Heart left ventricle (tissue), 16 donors: ENCODE results near the gene TMEM150A. TPM values are rescaled to one million over a fixed set of nuclear protein-coding genes. Genes with fewer than 3 reads are reported as not detected.
A peak's percentile ranks its signal among the peaks of the same experiment; 100 is the strongest.

Experiments used
- ATAC-seq, 4 donors: fragments of 200-7000 bp; cut with Tn5 transposase; one replicate each; pipeline ENCODE4 v1.9.1; 2020 to 2022; ENCODE audit warnings: moderate library complexity in 4 of 4, mild to moderate bottlenecking in 3 of 4, moderate number of reproducible peaks in 1 of 4
- DNase-seq, 5 donors: peaks; one replicate each; pipeline ENCODE4 v3.0.0-alpha.2; 2020
- H3K27ac ChIP-seq, 12 donors: fragments of 200-600 bp; sonication (generic) in 4 of 12; one replicate each; pipeline versions ENCODE4 v1.5.0 to v1.8.0; 2016 to 2022; ENCODE audit warnings: mild to moderate bottlenecking in 2 of 12
- H3K27me3 ChIP-seq, 9 donors: fragments of 200-600 bp; sonication (generic) in 2 of 9; one replicate each; pipeline versions ENCODE4 v1.5.1 to v1.8.0; 2016 to 2022; ENCODE audit warnings: mild to moderate bottlenecking in 3 of 9
- H3K36me3 ChIP-seq, 9 donors: fragments of 200-600 bp; sonication (generic) in 2 of 9; one replicate each; pipeline versions ENCODE4 v1.5.0 to v1.8.0; 2018 to 2022; ENCODE audit warnings: mild to moderate bottlenecking in 2 of 9
- H3K4me1 ChIP-seq, 12 donors: fragments of 200-600 bp; sonication (generic) in 4 of 12; one replicate each; pipeline versions ENCODE4 v1.5.0 to v1.8.0; 2016 to 2022; ENCODE audit warnings: mild to moderate bottlenecking in 3 of 12
- H3K4me3 ChIP-seq, 12 donors: fragments of 200-600 bp; sonication (generic) in 4 of 12; one replicate each; pipeline versions ENCODE4 v1.5.0 to v1.8.0; 2017 to 2022; ENCODE audit warnings: mild to moderate bottlenecking in 9 of 12, moderate library complexity in 4 of 12
- H3K9me3 ChIP-seq, 12 donors: fragments of 200-600 bp; sonication (generic) in 4 of 12; one replicate each; pipeline versions ENCODE4 v1.5.0 to v1.8.0; 2016 to 2022; ENCODE audit warnings: mild to moderate bottlenecking in 1 of 12
- POLR2A ChIP-seq, 2 donors: fragments of 450-650 bp; IDR thresholded peaks; one replicate each; pipeline ENCODE4 v1.6.1; 2017; ENCODE audit warnings: antibody characterized with exemption in 2 of 2, mild to moderate bottlenecking in 2 of 2, moderate library complexity in 2 of 2
- WGBS, 4 donors: extraction: QIAGEN DNeasy Blood & Tissue Kit in 2 of 4; methylation state at CpG; one replicate each; pipeline versions ENCODE4 v1.1.5 to v1.1.7; 2013 to 2018; 5-methylcytosine and 5-hydroxymethylcytosine counted together
- intact Hi-C, 10 donors: fragments of 100-400 bp; cut with DNase I; formaldehyde crosslinking; loops; one replicate each; pipeline versions ENCODE4 v1.11.1 to v1.14.2; 2022
- polyA plus RNA-seq, 2 donors: library from polyadenylated mRNA; stranded (reverse); fragments of 200-250 nt; gene quantifications; one replicate each; pipeline ENCODE4 v1.2.3, GENCODE V29; 2013
- total RNA-seq, 9 donors: library from RNA; depleted of rRNA in 2 of 9; stranded (reverse); fragments of >200 nt in 2 of 9; fragmentation: NEBNext Ultra II Directional in 3 of 9; extraction: Animal tissue kit (Norgen Biotek cat#: 25700) in 3 of 9; gene quantifications; one replicate each; pipeline versions ENCODE4 v1.1.0 to v1.2.4, GENCODE V29; 2016 to 2023
- TF ChIP-seq, protein P1 (sequence below), 12 donors: fragments of 200-600 bp; sonication (generic) in 4 of 12; IDR thresholded peaks; one replicate each; pipeline versions ENCODE4 v1.5.0 to v1.8.0; 2018 to 2022; ENCODE audit warnings: antibody characterized with exemption in 12 of 12, mild to moderate bottlenecking in 5 of 12
- donor health status: ischemic (EF 13 %, LVEDD 7.1; RV severe dilation, severe dysfunction).
- donor health status: healthy with polysubstance abuse.
- donor health status: DM: no; HTN: yes; CAD: no.
- donor health status: DM: no; HTN: no; CAD: no.
- donor health status: ischemic (EF 25% LVEDD 6.9; RV normal size, moderate dysfunction).
- donor health status: ischemic (EF 25% LVEDD 5.7; RV mildly dilated, moderate dysfunction).
- donor health status: healthy.
- donor health status: DM: yes; HTN: yes; CAD: no.
- donor health status: ischemic (EF 35%, LVEDD 5.7; RV mildly dilated, moderate dysfunction).
- donor health status: nonischemic (EF 11% LVEDD 7.7; RV severe dilation, severe dysfunction).
- donor health status: DM: yes; HTN: yes; CAD: no.
- donor health status: PGD.
- donor health status: ischemic (EF 29% LVEDD 5.4; RV normal size, mild dysfunction).
- donor health status: nonischemic (EF 23%, LVEDD 6.1; RV moderate dilation, normal function).

Gene TMEM150A
- total and polyA plus RNA-seq, 11 donors, result 6.4 to 20.8 (median 11.5) TPM

DNA sequence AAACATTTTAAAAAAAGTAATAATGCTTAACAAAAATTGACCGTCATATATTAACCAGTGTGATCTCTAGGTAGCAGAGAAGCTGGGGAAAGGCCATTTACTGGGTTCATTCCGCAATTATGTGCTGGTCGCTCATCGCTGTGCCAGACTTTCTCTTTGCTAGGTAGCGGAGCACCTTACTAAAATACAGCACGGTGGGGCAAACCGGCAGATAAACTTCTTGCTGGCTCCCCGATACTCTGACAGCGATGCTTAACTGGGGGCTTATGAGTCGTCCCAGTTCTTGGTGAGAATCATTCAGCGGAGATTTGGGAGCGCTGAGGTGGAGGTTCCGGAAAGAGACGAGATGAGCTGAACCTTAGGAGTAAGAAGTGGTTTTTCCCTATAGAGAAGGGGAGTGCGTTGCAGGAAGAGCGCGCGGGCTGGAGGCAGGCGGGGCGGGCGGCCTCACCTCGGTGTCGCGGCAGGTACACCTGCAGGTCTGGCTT lies 8.8 kb upstream of the TMEM150A start:
- H3K9me3 ChIP-seq, result no peaks in the 10 kb centered on the region
- H3K27ac ChIP-seq, result peak overlapping the region; percentile 78 to 95 (median 88)
- TF ChIP-seq, protein P1, sequence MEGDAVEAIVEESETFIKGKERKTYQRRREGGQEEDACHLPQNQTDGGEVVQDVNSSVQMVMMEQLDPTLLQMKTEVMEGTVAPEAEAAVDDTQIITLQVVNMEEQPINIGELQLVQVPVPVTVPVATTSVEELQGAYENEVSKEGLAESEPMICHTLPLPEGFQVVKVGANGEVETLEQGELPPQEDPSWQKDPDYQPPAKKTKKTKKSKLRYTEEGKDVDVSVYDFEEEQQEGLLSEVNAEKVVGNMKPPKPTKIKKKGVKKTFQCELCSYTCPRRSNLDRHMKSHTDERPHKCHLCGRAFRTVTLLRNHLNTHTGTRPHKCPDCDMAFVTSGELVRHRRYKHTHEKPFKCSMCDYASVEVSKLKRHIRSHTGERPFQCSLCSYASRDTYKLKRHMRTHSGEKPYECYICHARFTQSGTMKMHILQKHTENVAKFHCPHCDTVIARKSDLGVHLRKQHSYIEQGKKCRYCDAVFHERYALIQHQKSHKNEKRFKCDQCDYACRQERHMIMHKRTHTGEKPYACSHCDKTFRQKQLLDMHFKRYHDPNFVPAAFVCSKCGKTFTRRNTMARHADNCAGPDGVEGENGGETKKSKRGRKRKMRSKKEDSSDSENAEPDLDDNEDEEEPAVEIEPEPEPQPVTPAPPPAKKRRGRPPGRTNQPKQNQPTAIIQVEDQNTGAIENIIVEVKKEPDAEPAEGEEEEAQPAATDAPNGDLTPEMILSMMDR (IDR thresholded peaks at IDR 0.05), result no peak
- no peak for TF ChIP-seq POLR2A (IDR thresholded peaks at IDR 0.05)
- H3K4me3 ChIP-seq, result peak overlapping the region; percentile 79 to 99 (median 94)
- intact Hi-C loops, result loop anchor here in 2 of 10 donors (5.0 kb wide), 1 partner anchor 49 kb away; the partner anchor contains the start of gene GGCX (in 2 of the 2)
- 7 to 11% (median 8%) methylated on average over 24 of the region's 24 CpGs for WGBS, 4 donors
- peak in 1 of 5 donors; percentile 14 for DNase-seq
- no peaks in the 10 kb centered on the region for H3K27me3 ChIP-seq
- H3K36me3 ChIP-seq, result peaks cover 0 to 35% (median 15%) of the 10 kb centered on the region in 9 donors
- ATAC-seq, result no peak
- H3K4me1 ChIP-seq, result peaks cover 2 to 60% (median 31%) of the 10 kb centered on the region in 12 donors

DNA sequence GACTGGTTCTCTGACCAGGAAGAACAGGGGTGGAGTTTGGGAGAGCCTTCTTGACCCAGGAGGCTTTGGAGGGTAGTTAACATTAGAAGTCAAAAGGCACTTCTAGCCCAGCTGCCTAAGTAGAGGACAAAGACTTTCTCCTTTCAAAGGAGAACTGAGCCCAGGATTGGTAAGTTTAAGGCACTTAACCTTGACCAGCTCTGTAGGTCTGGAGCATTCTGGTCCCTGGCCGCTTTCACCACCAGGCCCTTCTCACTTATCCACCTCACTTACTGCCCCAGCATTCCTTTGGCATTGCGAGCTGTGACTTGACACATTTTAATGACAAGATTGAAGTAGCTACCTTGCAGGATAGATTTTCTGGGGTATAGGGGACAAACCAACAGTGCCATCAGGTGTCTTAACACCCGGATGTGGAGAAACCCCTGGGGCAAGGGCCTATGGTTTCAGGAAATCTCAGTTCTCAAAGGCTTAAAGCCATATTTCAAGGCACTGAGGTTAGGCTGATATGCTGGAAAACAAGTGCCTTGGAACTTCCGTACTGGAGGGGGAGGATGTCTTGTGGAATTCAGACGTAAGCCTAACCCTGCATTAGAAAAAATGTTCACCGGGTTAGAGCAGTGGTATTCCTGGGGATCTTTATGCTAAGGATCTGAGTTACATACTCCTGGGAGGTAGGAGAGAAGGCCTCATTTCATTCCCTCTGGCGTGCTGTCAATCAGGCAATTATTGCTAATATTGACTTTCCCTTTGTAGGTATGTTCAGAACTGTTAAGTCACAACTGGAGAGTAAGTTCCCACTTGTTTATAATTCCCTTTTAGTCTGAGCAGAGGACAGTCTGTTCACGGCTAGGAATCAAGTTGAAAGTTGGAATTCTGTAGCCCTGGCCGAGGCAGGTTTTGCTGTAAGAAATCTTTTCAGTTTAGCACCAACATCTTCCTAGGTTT lies 5.0 kb upstream of the TMEM150A start:
- WGBS, 4 donors, result 53 to 60% (median 58%) methylated on average over 9 of the region's 9 CpGs
- H3K36me3 ChIP-seq, result peaks cover 0 to 35% (median 15%) of the 10 kb centered on the region in 9 donors
- DNase-seq, result peak in 1 of 5 donors; percentile 32
- no peaks in the 10 kb centered on the region for H3K27me3 ChIP-seq
- H3K4me1 ChIP-seq, result peaks cover 2 to 85% (median 57%) of the 10 kb centered on the region in 12 donors
- peak overlapping the region; percentile 34 to 90 (median 75) for H3K27ac ChIP-seq
- intact Hi-C loops, result loop anchor here in 1 of 10 donors (5.0 kb wide), 1 partner anchor 185 kb away; no protein-coding TSS in a partner anchor
- no peak for ATAC-seq
- TF ChIP-seq, protein P1 (IDR thresholded peaks at IDR 0.05), result no peak
- no peak for TF ChIP-seq POLR2A (IDR thresholded peaks at IDR 0.05)
- H3K4me3 ChIP-seq, result no peak overlapping the region
- H3K9me3 ChIP-seq, result no peaks in the 10 kb centered on the region

DNA sequence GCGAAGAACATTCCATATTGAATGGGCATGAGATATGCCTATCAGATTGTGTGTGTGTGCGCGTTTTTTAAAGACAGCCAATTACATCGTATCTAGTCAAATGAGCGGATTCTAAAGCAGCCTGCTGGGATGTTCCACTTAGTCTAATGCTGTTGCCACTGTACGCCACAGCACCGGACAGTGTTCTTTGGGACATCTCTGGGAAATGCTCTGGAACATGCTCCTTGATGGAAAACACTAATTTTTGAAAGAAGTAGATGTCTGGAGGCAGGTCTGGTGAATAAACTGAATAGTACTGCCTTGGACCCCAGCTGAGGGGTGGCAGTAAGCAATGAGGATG lies 3.6 kb upstream of the TMEM150A start:
- 76 to 85% (median 79%) methylated on average over 7 of the region's 7 CpGs for WGBS, 4 donors
- Histone ChIP-seq H3K9me3 (no peaks in the 10 kb centered on the region), H3K4me3 (no peak overlapping the region), H3K27ac (peak overlapping the region in 10 of 12 donors; percentile 15 to 90 (median 80)), H3K27me3 (no peaks in the 10 kb centered on the region), H3K4me1 (peaks cover 2 to 86% (median 61%) of the 10 kb centered on the region in 12 donors), H3K36me3 (peaks cover 0 to 35% (median 16%) of the 10 kb centered on the region in 9 donors)
- intact Hi-C loops, result loop anchor here in 1 of 10 donors (5.0 kb wide), 1 partner anchor 184 kb away; no protein-coding TSS in a partner anchor
- TF ChIP-seq POLR2A (IDR thresholded peaks at IDR 0.05), result no peak
- TF ChIP-seq, protein P1 (IDR thresholded peaks at IDR 0.05), result no peak
- no peak for ATAC-seq
- peak in 1 of 5 donors; percentile 9 for DNase-seq
